GM06990 (cell line): ENCODE measurements around the gene MYO1D.

Experiments
- DNase-seq: peaks from one replicate; pipeline ENCODE4 v3.0.0-alpha.2; 2011; ENCODE audit not compliant: insufficient read length; ENCODE audit errors: extremely low read depth
- H3K27me3 ChIP-seq: replicated peaks from 2 replicates; pipeline ENCODE4 v1.6.0; 2011; ENCODE audit warnings: low read length; ENCODE audit not compliant: control insufficient read depth, insufficient read depth
- H3K36me3 ChIP-seq: 2 replicates; pipeline ENCODE4 v1.5.1; 2011; ENCODE audit warnings: low read length; ENCODE audit not compliant: control insufficient read depth, insufficient read depth
- H3K4me3 ChIP-seq: replicated peaks from 2 replicates; pipeline ENCODE4 v1.5.1; 2011; ENCODE audit warnings: low read depth, mild to moderate bottlenecking, control low read depth, low read length
- CTCF ChIP-seq: IDR thresholded peaks from 2 replicates; pipeline ENCODE4 v1.5.1; 2011; ENCODE audit warnings: low read length, control low read depth, mild to moderate bottlenecking, inconsistent platforms; ENCODE audit not compliant: insufficient read depth, poor library complexity, severe bottlenecking

Gene MYO1D

DNA sequence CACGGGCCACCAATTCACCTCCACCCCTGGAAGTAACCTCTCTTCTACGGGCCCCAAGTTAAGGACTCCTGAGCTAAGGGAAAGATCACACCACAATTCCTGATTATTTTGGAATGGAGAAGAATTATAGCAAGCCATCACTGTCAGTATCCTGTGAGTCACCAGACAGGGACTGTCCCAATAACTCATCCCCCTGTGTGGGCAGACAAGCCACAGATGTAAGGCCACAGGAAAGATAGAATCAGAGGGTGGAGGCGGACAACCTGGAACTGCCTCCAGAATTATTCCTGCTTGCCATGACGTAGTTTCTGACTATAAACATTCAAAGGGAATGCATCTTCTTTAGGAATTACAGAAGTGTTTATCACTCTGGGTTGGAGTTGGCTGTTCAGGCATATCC is 5.8 kb upstream of the MYO1D start:
- Histone ChIP-seq H3K36me3 (no peaks in the 10 kb centered on the region), H3K4me3 (no peak overlapping the region), H3K27me3 (no peaks in the 10 kb centered on the region)
- TF ChIP-seq CTCF: no peak
- no peak for DNase-seq

DNA sequence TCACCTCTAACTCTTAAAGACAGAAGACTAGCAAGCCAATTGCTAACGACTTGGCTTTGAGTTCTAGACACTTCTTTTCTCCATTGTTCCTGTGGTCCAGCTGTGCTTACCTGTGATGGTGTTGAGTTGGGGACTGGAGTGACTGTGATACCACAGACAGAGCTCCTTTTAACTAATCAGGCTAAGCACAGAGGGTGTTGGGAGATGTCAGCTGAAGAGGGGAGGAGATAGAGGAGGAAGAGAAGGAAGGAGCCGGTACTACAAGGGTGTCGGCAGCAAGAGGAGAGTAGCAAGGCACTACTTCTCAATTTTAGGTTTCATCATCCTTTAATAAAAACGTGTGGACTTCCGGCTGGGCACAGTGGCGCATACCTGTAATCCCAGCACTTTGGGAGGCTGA is 5.1 kb upstream of the MYO1D start:
- DNase-seq: no peak

GRCh38 chr17:32880671-32881453 is 3.9 kb upstream of the MYO1D start:
- no peak for TF ChIP-seq CTCF
- Histone ChIP-seq H3K27me3 (no peaks in the 10 kb centered on the region), H3K36me3 (no peaks in the 10 kb centered on the region), H3K4me3 (no peak overlapping the region)
- DNase-seq: no peak

More for the DNA sequence above, 5.1 kb upstream of the MYO1D start:
- no peak for TF ChIP-seq CTCF
- no peaks in the 10 kb centered on the region for H3K27me3 ChIP-seq
- no peak overlapping the region for H3K4me3 ChIP-seq
- no peaks in the 10 kb centered on the region for H3K36me3 ChIP-seq

DNA sequence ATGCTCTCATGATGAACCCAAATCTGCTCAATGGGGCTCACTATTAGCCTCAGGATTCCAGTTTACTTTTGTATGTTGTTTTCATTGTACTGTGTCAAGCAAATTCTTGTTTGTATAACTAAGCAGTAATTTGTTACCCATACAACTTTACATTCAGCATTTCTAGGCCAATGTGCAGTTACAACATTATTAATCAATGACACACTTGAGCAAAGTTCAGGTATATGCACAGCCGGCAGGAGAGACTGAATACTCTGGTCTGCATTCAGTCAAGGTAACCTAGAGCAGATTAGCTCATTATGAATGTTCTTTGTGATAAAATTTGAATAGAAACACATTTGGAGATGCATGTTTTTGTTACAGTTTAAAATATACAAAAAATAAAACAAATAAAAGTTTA is 2.2 kb upstream of the MYO1D start:
- no peaks in the 10 kb centered on the region for H3K27me3 ChIP-seq

GRCh38 chr17:32878211-32878610 is 1.3 kb upstream of the MYO1D start:
- Histone ChIP-seq H3K4me3 (no peak overlapping the region), H3K27me3 (no peaks in the 10 kb centered on the region), H3K36me3 (no peaks in the 10 kb centered on the region; the same call in 1 of the 2 replicates)
- TF ChIP-seq CTCF: no peak
- DNase-seq: no peak

More for the DNA sequence above, 2.2 kb upstream of the MYO1D start:
- no peak for DNase-seq
- H3K36me3 ChIP-seq: no peaks in the 10 kb centered on the region
- TF ChIP-seq CTCF: no peak
- no peak overlapping the region for H3K4me3 ChIP-seq
